HEK293 (cell line): ENCODE results near the gene ZFP1.

Experiments used
- KLF16 ChIP-seq: fragments of 450-650 bp; formaldehyde crosslinking; IDR thresholded peaks from 2 replicates; pipeline ENCODE4 v1.5.1; 2017; ENCODE audit warnings: missing biosample characterization, missing genetic modification characterization
- TCF7L2 ChIP-seq: IDR thresholded peaks from 2 replicates; pipeline ENCODE4 v1.6.1; 2011; ENCODE audit warnings: low read depth, mild to moderate bottlenecking, inconsistent platforms, low read length, moderate library complexity, borderline replicate concordance
- ZBTB20 ChIP-seq: fragments of 450-650 bp; formaldehyde crosslinking; IDR thresholded peaks from 2 replicates; pipeline ENCODE4 v1.5.1; 2016; ENCODE audit warnings: missing biosample characterization, missing genetic modification characterization
- ZNF114 ChIP-seq: fragments of 450-650 bp; formaldehyde crosslinking; IDR thresholded peaks from 2 replicates; pipeline ENCODE4 v1.5.0; 2017; ENCODE audit warnings: missing biosample characterization, missing genetic modification characterization
- ZNF169 ChIP-seq: fragments of 450-650 bp; formaldehyde crosslinking; IDR thresholded peaks from 2 replicates; pipeline ENCODE4 v1.5.1; 2016; ENCODE audit warnings: missing biosample characterization, missing genetic modification characterization
- ZNF174 ChIP-seq: fragments of 450-650 bp; formaldehyde crosslinking; IDR thresholded peaks from 2 replicates; pipeline ENCODE4 v1.5.0; 2017; ENCODE audit warnings: missing biosample characterization, mild to moderate bottlenecking, missing genetic modification characterization
- ZNF19 ChIP-seq: fragments of 450-650 bp; formaldehyde crosslinking; IDR thresholded peaks from 2 replicates; pipeline ENCODE4; 2016; ENCODE audit warnings: missing biosample characterization, missing genetic modification characterization, low read depth
- ZNF391 ChIP-seq: fragments of 450-650 bp; formaldehyde crosslinking; IDR thresholded peaks from 2 replicates; pipeline ENCODE4 v1.5.1; 2016; ENCODE audit warnings: low read depth, missing biosample characterization, missing genetic modification characterization, borderline replicate concordance
- ZNF514 ChIP-seq: fragments of 450-650 bp; formaldehyde crosslinking; IDR thresholded peaks from 2 replicates; pipeline ENCODE4 v1.5.1; 2016; ENCODE audit warnings: missing biosample characterization, missing genetic modification characterization
- ZNF654 ChIP-seq: fragments of 450-650 bp; formaldehyde crosslinking; IDR thresholded peaks from 2 replicates; pipeline ENCODE4 v1.5.1; 2016; ENCODE audit warnings: low read depth, missing biosample characterization, missing genetic modification characterization
- ZNF768 ChIP-seq: fragments of 450-650 bp; formaldehyde crosslinking; IDR thresholded peaks from 2 replicates; pipeline ENCODE4 v1.5.1; 2018; ENCODE audit warnings: missing biosample characterization, mild to moderate bottlenecking, missing genetic modification characterization
- TF ChIP-seq, protein P1 (sequence below): fragments of 450-650 bp; formaldehyde crosslinking; IDR thresholded peaks from 2 replicates; pipeline ENCODE4 v1.5.1; 2016; ENCODE audit warnings: missing biosample characterization, missing genetic modification characterization
- TF ChIP-seq, protein P2 (sequence below): fragments of 450-650 bp; IDR thresholded peaks from 2 replicates; pipeline ENCODE4 v1.5.1; 2018; ENCODE audit warnings: missing biosample characterization, mild to moderate bottlenecking, missing genetic modification characterization
- TF ChIP-seq, protein P3 (sequence below): fragments of 450-650 bp; formaldehyde crosslinking; IDR thresholded peaks from 2 replicates; pipeline ENCODE4 v1.5.1; 2016; ENCODE audit warnings: missing biosample characterization, missing genetic modification characterization, borderline replicate concordance
- TF ChIP-seq, protein P4 (sequence below): fragments of 450-650 bp; formaldehyde crosslinking; IDR thresholded peaks from 2 replicates; pipeline ENCODE4 v1.5.1; 2016; ENCODE audit warnings: missing biosample characterization, missing genetic modification characterization
- TF ChIP-seq, protein P5 (sequence below): fragments of 450-650 bp; IDR thresholded peaks from 2 replicates; pipeline ENCODE4 v1.5.1; 2018; ENCODE audit warnings: missing biosample characterization, missing genetic modification characterization
- TF ChIP-seq, protein P6 (sequence below): sonication (generic); formaldehyde crosslinking; IDR thresholded peaks from 2 replicates; pipeline ENCODE4 v1.8.1; 2022; ENCODE audit warnings: mild to moderate bottlenecking, moderate library complexity, missing genetic modification reagents
- TF ChIP-seq, protein P7 (sequence below): fragments of 450-650 bp; formaldehyde crosslinking; IDR thresholded peaks from 2 replicates; pipeline ENCODE4 v1.5.1; 2017; ENCODE audit warnings: missing biosample characterization, missing genetic modification characterization
- TF ChIP-seq, protein P8 (sequence below): fragments of 450-650 bp; formaldehyde crosslinking; IDR thresholded peaks from 2 replicates; pipeline ENCODE4 v1.5.1; 2016; ENCODE audit warnings: missing biosample characterization, missing genetic modification characterization

The ZFP1 gene

DNA sequence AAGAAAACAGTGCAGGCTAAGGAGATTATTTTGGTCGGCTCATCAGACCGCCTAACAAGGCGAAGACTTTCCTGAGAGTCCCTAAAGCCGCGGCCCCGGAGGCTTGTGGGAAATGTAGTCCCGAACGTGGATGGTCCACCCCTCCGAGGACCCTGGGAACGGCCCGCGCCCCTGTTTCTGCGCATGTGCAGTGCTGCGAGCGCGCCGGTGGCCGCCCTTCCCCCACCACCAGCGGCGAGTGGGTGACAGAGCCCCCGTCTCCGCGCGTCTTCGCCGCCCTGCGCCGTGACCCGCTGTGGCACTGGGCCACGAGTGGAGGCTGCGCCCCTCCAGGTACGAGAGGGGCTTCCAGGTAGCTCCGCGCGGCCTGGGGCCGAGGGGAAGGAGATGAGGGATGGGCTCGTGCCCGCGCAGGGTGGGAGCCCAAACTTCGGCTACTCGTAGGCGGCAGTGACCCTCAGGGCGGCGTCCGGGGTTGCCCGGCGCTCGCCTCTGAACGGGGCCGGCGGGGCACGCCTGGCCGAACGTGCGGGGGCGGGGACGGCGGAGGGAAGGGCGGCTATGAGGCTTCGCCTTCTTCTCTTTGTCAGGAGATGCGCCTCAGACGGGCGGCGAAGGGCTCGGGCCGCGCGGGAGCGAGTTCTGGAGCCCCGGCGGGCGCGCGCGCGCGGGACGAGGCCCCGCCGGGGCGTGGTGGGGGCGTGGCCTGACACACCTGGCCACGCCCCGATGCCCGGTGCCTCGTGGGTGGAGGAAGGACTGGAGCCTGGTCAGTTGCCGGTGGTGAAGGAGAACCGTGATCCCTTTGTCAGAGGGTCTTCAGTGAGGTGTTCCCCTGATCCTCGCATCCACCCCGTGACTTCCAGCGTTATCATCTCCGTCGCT is at the start of gene ZFP1 (continued):
- TF ChIP-seq, protein P1, sequence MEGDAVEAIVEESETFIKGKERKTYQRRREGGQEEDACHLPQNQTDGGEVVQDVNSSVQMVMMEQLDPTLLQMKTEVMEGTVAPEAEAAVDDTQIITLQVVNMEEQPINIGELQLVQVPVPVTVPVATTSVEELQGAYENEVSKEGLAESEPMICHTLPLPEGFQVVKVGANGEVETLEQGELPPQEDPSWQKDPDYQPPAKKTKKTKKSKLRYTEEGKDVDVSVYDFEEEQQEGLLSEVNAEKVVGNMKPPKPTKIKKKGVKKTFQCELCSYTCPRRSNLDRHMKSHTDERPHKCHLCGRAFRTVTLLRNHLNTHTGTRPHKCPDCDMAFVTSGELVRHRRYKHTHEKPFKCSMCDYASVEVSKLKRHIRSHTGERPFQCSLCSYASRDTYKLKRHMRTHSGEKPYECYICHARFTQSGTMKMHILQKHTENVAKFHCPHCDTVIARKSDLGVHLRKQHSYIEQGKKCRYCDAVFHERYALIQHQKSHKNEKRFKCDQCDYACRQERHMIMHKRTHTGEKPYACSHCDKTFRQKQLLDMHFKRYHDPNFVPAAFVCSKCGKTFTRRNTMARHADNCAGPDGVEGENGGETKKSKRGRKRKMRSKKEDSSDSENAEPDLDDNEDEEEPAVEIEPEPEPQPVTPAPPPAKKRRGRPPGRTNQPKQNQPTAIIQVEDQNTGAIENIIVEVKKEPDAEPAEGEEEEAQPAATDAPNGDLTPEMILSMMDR, result peak; percentile 47
- TF ChIP-seq, protein P2, sequence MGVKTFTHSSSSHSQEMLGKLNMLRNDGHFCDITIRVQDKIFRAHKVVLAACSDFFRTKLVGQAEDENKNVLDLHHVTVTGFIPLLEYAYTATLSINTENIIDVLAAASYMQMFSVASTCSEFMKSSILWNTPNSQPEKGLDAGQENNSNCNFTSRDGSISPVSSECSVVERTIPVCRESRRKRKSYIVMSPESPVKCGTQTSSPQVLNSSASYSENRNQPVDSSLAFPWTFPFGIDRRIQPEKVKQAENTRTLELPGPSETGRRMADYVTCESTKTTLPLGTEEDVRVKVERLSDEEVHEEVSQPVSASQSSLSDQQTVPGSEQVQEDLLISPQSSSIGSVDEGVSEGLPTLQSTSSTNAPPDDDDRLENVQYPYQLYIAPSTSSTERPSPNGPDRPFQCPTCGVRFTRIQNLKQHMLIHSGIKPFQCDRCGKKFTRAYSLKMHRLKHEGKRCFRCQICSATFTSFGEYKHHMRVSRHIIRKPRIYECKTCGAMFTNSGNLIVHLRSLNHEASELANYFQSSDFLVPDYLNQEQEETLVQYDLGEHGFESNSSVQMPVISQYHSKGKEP, result no peak
- TF ChIP-seq, protein P3, sequence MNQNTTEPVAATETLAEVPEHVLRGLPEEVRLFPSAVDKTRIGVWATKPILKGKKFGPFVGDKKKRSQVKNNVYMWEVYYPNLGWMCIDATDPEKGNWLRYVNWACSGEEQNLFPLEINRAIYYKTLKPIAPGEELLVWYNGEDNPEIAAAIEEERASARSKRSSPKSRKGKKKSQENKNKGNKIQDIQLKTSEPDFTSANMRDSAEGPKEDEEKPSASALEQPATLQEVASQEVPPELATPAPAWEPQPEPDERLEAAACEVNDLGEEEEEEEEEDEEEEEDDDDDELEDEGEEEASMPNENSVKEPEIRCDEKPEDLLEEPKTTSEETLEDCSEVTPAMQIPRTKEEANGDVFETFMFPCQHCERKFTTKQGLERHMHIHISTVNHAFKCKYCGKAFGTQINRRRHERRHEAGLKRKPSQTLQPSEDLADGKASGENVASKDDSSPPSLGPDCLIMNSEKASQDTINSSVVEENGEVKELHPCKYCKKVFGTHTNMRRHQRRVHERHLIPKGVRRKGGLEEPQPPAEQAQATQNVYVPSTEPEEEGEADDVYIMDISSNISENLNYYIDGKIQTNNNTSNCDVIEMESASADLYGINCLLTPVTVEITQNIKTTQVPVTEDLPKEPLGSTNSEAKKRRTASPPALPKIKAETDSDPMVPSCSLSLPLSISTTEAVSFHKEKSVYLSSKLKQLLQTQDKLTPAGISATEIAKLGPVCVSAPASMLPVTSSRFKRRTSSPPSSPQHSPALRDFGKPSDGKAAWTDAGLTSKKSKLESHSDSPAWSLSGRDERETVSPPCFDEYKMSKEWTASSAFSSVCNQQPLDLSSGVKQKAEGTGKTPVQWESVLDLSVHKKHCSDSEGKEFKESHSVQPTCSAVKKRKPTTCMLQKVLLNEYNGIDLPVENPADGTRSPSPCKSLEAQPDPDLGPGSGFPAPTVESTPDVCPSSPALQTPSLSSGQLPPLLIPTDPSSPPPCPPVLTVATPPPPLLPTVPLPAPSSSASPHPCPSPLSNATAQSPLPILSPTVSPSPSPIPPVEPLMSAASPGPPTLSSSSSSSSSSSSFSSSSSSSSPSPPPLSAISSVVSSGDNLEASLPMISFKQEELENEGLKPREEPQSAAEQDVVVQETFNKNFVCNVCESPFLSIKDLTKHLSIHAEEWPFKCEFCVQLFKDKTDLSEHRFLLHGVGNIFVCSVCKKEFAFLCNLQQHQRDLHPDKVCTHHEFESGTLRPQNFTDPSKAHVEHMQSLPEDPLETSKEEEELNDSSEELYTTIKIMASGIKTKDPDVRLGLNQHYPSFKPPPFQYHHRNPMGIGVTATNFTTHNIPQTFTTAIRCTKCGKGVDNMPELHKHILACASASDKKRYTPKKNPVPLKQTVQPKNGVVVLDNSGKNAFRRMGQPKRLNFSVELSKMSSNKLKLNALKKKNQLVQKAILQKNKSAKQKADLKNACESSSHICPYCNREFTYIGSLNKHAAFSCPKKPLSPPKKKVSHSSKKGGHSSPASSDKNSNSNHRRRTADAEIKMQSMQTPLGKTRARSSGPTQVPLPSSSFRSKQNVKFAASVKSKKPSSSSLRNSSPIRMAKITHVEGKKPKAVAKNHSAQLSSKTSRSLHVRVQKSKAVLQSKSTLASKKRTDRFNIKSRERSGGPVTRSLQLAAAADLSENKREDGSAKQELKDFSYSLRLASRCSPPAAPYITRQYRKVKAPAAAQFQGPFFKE (tag by site-specific recombination), result 0 out of 2 replicates have a peak, but pooled peaks have one; percentile 52
- TF ChIP-seq ZNF19 (tag by site-specific recombination), result no peak
- TF ChIP-seq ZNF514 (tag by site-specific recombination), result no peak
- TF ChIP-seq, protein P4, sequence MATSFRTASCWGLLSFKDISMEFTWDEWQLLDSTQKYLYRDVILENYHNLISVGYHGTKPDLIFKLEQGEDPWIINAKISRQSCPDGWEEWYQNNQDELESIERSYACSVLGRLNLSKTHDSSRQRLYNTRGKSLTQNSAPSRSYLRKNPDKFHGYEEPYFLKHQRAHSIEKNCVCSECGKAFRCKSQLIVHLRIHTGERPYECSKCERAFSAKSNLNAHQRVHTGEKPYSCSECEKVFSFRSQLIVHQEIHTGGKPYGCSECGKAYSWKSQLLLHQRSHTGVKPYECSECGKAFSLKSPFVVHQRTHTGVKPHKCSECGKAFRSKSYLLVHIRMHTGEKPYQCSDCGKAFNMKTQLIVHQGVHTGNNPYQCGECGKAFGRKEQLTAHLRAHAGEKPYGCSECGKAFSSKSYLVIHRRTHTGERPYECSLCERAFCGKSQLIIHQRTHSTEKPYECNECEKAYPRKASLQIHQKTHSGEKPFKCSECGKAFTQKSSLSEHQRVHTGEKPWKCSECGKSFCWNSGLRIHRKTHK, result no peak
- peak; percentile 80 for TF ChIP-seq KLF16
- TF ChIP-seq ZNF174, result no peak
- no peak for TF ChIP-seq ZNF768 (tag by site-specific recombination)
- TF ChIP-seq, protein P5, sequence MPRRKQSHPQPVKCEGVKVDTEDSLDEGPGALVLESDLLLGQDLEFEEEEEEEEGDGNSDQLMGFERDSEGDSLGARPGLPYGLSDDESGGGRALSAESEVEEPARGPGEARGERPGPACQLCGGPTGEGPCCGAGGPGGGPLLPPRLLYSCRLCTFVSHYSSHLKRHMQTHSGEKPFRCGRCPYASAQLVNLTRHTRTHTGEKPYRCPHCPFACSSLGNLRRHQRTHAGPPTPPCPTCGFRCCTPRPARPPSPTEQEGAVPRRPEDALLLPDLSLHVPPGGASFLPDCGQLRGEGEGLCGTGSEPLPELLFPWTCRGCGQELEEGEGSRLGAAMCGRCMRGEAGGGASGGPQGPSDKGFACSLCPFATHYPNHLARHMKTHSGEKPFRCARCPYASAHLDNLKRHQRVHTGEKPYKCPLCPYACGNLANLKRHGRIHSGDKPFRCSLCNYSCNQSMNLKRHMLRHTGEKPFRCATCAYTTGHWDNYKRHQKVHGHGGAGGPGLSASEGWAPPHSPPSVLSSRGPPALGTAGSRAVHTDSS, result 0 out of 2 replicates have a peak, but pooled peaks have one; percentile 2
- TF ChIP-seq, protein P6, sequence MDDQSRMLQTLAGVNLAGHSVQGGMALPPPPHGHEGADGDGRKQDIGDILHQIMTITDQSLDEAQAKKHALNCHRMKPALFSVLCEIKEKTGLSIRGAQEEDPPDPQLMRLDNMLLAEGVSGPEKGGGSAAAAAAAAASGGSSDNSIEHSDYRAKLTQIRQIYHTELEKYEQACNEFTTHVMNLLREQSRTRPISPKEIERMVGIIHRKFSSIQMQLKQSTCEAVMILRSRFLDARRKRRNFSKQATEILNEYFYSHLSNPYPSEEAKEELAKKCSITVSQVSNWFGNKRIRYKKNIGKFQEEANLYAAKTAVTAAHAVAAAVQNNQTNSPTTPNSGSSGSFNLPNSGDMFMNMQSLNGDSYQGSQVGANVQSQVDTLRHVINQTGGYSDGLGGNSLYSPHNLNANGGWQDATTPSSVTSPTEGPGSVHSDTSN (CRISPR knock-in tag), result peak; percentile 91
- TF ChIP-seq, protein P7, sequence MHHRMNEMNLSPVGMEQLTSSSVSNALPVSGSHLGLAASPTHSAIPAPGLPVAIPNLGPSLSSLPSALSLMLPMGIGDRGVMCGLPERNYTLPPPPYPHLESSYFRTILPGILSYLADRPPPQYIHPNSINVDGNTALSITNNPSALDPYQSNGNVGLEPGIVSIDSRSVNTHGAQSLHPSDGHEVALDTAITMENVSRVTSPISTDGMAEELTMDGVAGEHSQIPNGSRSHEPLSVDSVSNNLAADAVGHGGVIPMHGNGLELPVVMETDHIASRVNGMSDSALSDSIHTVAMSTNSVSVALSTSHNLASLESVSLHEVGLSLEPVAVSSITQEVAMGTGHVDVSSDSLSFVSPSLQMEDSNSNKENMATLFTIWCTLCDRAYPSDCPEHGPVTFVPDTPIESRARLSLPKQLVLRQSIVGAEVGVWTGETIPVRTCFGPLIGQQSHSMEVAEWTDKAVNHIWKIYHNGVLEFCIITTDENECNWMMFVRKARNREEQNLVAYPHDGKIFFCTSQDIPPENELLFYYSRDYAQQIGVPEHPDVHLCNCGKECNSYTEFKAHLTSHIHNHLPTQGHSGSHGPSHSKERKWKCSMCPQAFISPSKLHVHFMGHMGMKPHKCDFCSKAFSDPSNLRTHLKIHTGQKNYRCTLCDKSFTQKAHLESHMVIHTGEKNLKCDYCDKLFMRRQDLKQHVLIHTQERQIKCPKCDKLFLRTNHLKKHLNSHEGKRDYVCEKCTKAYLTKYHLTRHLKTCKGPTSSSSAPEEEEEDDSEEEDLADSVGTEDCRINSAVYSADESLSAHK, result peak; percentile 58; the same call in 1 of the 2 replicates
- TF ChIP-seq ZNF654 (tag by site-specific recombination), result no peak
- TF ChIP-seq ZNF169 (tag by site-specific recombination), result no peak
- peak; percentile 83; the same call in 1 of the 2 replicates for TF ChIP-seq ZNF391 (tag by site-specific recombination)
- TF ChIP-seq, protein P8, sequence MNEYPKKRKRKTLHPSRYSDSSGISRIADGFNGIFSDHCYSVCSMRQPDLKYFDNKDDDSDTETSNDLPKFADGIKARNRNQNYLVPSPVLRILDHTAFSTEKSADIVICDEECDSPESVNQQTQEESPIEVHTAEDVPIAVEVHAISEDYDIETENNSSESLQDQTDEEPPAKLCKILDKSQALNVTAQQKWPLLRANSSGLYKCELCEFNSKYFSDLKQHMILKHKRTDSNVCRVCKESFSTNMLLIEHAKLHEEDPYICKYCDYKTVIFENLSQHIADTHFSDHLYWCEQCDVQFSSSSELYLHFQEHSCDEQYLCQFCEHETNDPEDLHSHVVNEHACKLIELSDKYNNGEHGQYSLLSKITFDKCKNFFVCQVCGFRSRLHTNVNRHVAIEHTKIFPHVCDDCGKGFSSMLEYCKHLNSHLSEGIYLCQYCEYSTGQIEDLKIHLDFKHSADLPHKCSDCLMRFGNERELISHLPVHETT (tag by site-specific recombination), result 0 out of 2 replicates have a peak, but pooled peaks have one; percentile 53
- TF ChIP-seq TCF7L2, result no peak
- TF ChIP-seq ZNF114, result no peak
- TF ChIP-seq ZBTB20, result peak; percentile 73; the same call in 1 of the 2 replicates
